ENCODE measurements around the gene BARX1. TPM values are rescaled to one million over a fixed set of nuclear protein-coding genes. Genes with fewer than 3 reads are reported as not detected.

Gene BARX1
- total RNA-seq, 4 donors from 2014 or later, result 17.1 to 20.2 (median 20.2) TPM; not detected in 1

- TF ChIP-seq CTCF (IDR thresholded peaks at IDR 0.05), result no peak
- ATAC-seq (ENCODE audit: low FRiP score), result no peak
- no peak for DNase-seq (ENCODE audit: low spot score)
Measured at GRCh38 chr9:93908591-93909241, 46.4 kb downstream of the BARX1 start.

- ATAC-seq (ENCODE audit: low FRiP score) (no peak), DNase-seq (ENCODE audit: low spot score) (no peak)
- TF ChIP-seq CTCF (IDR thresholded peaks at IDR 0.05), result no peak
Measured at GRCh38 chr9:93907551-93908199, 47.5 kb downstream of the BARX1 start.

- no peak for ATAC-seq (ENCODE audit: low FRiP score)
- TF ChIP-seq CTCF (IDR thresholded peaks at IDR 0.05), result no peak
Measured at GRCh38 chr9:93906195-93906880, 48.8 kb downstream of the BARX1 start.

GRCh38 chr9:93905473-93906133, 49.6 kb downstream of the BARX1 start:
- DNase-seq (ENCODE audit: low spot score), result no peak
- no peak for TF ChIP-seq CTCF (IDR thresholded peaks at IDR 0.05)
- no peak for ATAC-seq (ENCODE audit: low FRiP score)

More at GRCh38 chr9:93906195-93906880, 48.8 kb downstream of the BARX1 start:
- DNase-seq (ENCODE audit: low spot score), result no peak

GRCh38 chr9:93904649-93905472, 50.3 kb downstream of the BARX1 start:
- ATAC-seq (ENCODE audit: low FRiP score) (no peak), DNase-seq (ENCODE audit: low spot score) (no peak)
- TF ChIP-seq CTCF (IDR thresholded peaks at IDR 0.05), result no peak

- no peak for TF ChIP-seq CTCF (IDR thresholded peaks at IDR 0.05)
- ATAC-seq (ENCODE audit: low FRiP score), result no peak
- DNase-seq (ENCODE audit: low spot score), result no peak
Measured at GRCh38 chr9:93903886-93904648, 51.1 kb downstream of the BARX1 start.
